CD4-positive, alpha-beta T cell treated with Interferon gamma for 1 hour (primary cell): Measurements from ENCODE around the gene EXO1.
"Not testable (repeated sequence)": the region's sequence is repeated elsewhere in the genome, so short reads cannot be mapped to it uniquely, and the experiment has no call there.

Experiments
- DNase-seq: peaks from one replicate; pipeline ENCODE4 v3.0.0-alpha.2; 2020

The EXO1 gene

GRCh38 chr1:241837416-241837815 is 10.6 kb upstream of the EXO1 start:
- no peak for DNase-seq

GRCh38 chr1:241837901-241838300 is 10.1 kb upstream of the EXO1 start:
- no peak for DNase-seq

GRCh38 chr1:241838897-241839296 is 9.1 kb upstream of the EXO1 start:
- no peak for DNase-seq

GRCh38 chr1:241839369-241839979 is 8.5 kb upstream of the EXO1 start:
- DNase-seq, result no peak

- no peak for DNase-seq
Measured at GRCh38 chr1:241840164-241840563, 7.8 kb upstream of the EXO1 start.

- no peak for DNase-seq
Measured at GRCh38 chr1:241841691-241842090, 6.3 kb upstream of the EXO1 start.

- DNase-seq, result no peak
Measured at GRCh38 chr1:241842565-241842964, 5.4 kb upstream of the EXO1 start.

GRCh38 chr1:241844593-241844992 is 3.4 kb upstream of the EXO1 start:
- DNase-seq, result no peak

GRCh38 chr1:241846375-241846774 is 1.6 kb upstream of the EXO1 start:
- DNase-seq, result no peak

GRCh38 chr1:241846862-241847539 is 1.0 kb upstream of the EXO1 start:
- DNase-seq, result no peak

- no peak for DNase-seq
Measured at GRCh38 chr1:241847540-241847795, 536 bp upstream of the EXO1 start.

- DNase-seq, result no peak
Measured at GRCh38 chr1:241848686-241849344, 811 bp downstream of the EXO1 start.

GRCh38 chr1:241849345-241849695 is 1.3 kb downstream of the EXO1 start:
- DNase-seq, result no peak

GRCh38 chr1:241855545-241856140 is 7.6 kb downstream of the EXO1 start:
- not testable (repeated sequence) for DNase-seq

- DNase-seq, result no peak
Measured at GRCh38 chr1:241857131-241857530, 9.1 kb downstream of the EXO1 start.

- DNase-seq, result no peak
Measured at GRCh38 chr1:241860922-241861321, 12.9 kb downstream of the EXO1 start.

GRCh38 chr1:241869022-241869421 is 21.0 kb downstream of the EXO1 start:
- DNase-seq, result no peak

- DNase-seq, result no peak
Measured at GRCh38 chr1:241870336-241870735, 22.3 kb downstream of the EXO1 start.

GRCh38 chr1:241870746-241871430 is 22.9 kb downstream of the EXO1 start:
- DNase-seq, result no peak

- DNase-seq, result no peak
Measured at GRCh38 chr1:241881440-241881839, 33.4 kb downstream of the EXO1 start.

GRCh38 chr1:241883159-241883558 is 35.2 kb downstream of the EXO1 start:
- no peak for DNase-seq

GRCh38 chr1:241888232-241888631 is 40.2 kb downstream of the EXO1 start:
- no peak for DNase-seq

- no peak for DNase-seq
Measured at GRCh38 chr1:241891296-241891695, 43.3 kb downstream of the EXO1 start.

- DNase-seq, result no peak
Measured at GRCh38 chr1:241894016-241894415, 46.0 kb downstream of the EXO1 start.
